DND-41 (cell line): ENCODE data around the gene RAB28.
"Not testable (repeated sequence)": the region's sequence is repeated elsewhere in the genome, so short reads cannot be mapped to it uniquely, and the experiment has no call there.

Experiments used
- ATAC-seq: fragments of 200-7000 bp; cut with Tn5 transposase; 3 replicates; pipeline ENCODE4 v1.9.1; 2021; ENCODE audit warnings: low read depth; ENCODE audit not compliant: insufficient read depth
- DNase-seq: peaks from one replicate; pipeline ENCODE4 v3.0.0-alpha.2; 2020
- H2AFZ ChIP-seq: 2 replicates; pipeline ENCODE4 v1.6.0; 2012; ENCODE audit warnings: low read depth, low read length
- H3K27ac ChIP-seq: 2 replicates; pipeline ENCODE4 v1.5.1; 2012; ENCODE audit warnings: low read length, inconsistent platforms
- H3K27me3 ChIP-seq: fragments of 200-600 bp; sonication (generic); 2 replicates; pipeline ENCODE4 v1.6.0; 2012; ENCODE audit warnings: low read length, mild to moderate bottlenecking, inconsistent platforms; ENCODE audit not compliant: insufficient read depth, poor library complexity
- H3K36me3 ChIP-seq: 2 replicates; pipeline ENCODE4 v1.5.1; 2012; ENCODE audit warnings: low read length, inconsistent platforms; ENCODE audit not compliant: insufficient read depth
- H3K4me1 ChIP-seq: 2 replicates; pipeline ENCODE4 v1.5.1; 2012; ENCODE audit warnings: mild to moderate bottlenecking, low read length; ENCODE audit not compliant: insufficient read depth
- H3K4me2 ChIP-seq: 2 replicates; pipeline ENCODE4 v1.6.0; 2012; ENCODE audit warnings: mild to moderate bottlenecking, moderate library complexity, low read length, inconsistent platforms; ENCODE audit not compliant: insufficient read depth
- H3K4me3 ChIP-seq, 2 experiments: fragments of 200-600 bp in 1 of 2; shearing (Covaris generic) in 1 of 2; 2 replicates each; pipeline ENCODE4 v1.5.1; 2012 to 2016; ENCODE audit warnings: inconsistent platforms in 2 of 2, low read length in 2 of 2, mild to moderate bottlenecking in 2 of 2, low read depth in 1 of 2, moderate library complexity in 1 of 2
- H3K79me2 ChIP-seq: 2 replicates; pipeline ENCODE4 v1.6.0; 2012; ENCODE audit warnings: low read length, inconsistent platforms; ENCODE audit not compliant: insufficient read depth
- H3K9ac ChIP-seq: 2 replicates; pipeline ENCODE4 v1.6.0; 2012; ENCODE audit warnings: low read depth, mild to moderate bottlenecking, inconsistent platforms, low read length, moderate library complexity
- H3K9me3 ChIP-seq: 2 replicates; pipeline ENCODE4 v1.5.1; 2012; ENCODE audit warnings: low read length, moderate library complexity, mild to moderate bottlenecking, inconsistent platforms; ENCODE audit not compliant: insufficient read depth, severe bottlenecking
- H4K20me1 ChIP-seq: 2 replicates; pipeline ENCODE4 v1.6.0; 2012; ENCODE audit warnings: low read length; ENCODE audit not compliant: insufficient read depth
- CTCF ChIP-seq: IDR thresholded peaks from 2 replicates; pipeline ENCODE4 v1.5.1; 2012; ENCODE audit warnings: borderline replicate concordance, low read length, moderate library complexity, mild to moderate bottlenecking; ENCODE audit not compliant: poor library complexity, severe bottlenecking; ENCODE audit errors: extremely low read depth
- EZH2 ChIP-seq: IDR thresholded peaks from 3 replicates; pipeline ENCODE4 v1.6.1; 2012; ENCODE audit warnings: borderline replicate concordance, low read depth, mild to moderate bottlenecking, moderate library complexity, low read length, inconsistent platforms; ENCODE audit not compliant: severe bottlenecking

The RAB28 gene

GRCh38 chr4:13403833-13404232, 80.3 kb downstream of the RAB28 start:
- H3K9me3 ChIP-seq = no peaks in the 10 kb centered on the region
- H3K4me2 ChIP-seq = no peak overlapping the region
- no peaks in the 10 kb centered on the region for H3K79me2 ChIP-seq
- H2AFZ ChIP-seq = no peak overlapping the region
- no peaks in the 10 kb centered on the region for H3K27me3 ChIP-seq
- no peak for DNase-seq
- no peak for TF ChIP-seq CTCF
- no peak for TF ChIP-seq EZH2
- H3K27ac ChIP-seq = no peak overlapping the region
- no peaks in the 10 kb centered on the region for H3K4me1 ChIP-seq
- no peaks in the 10 kb centered on the region for H4K20me1 ChIP-seq
- no peaks in the 10 kb centered on the region for H3K36me3 ChIP-seq
- H3K4me3 ChIP-seq = no peak overlapping the region
- H3K9ac ChIP-seq = no peak overlapping the region
- ATAC-seq = no peak

GRCh38 chr4:13403326-13403725, 80.8 kb downstream of the RAB28 start:
- no peak for ATAC-seq
- Histone ChIP-seq H3K36me3 (no peaks in the 10 kb centered on the region), H3K27me3 (no peaks in the 10 kb centered on the region), H3K27ac (no peak overlapping the region), H3K4me3 (no peak overlapping the region), H3K9ac (no peak overlapping the region), H2AFZ (no peak overlapping the region), H4K20me1 (no peaks in the 10 kb centered on the region), H3K4me1 (no peaks in the 10 kb centered on the region), H3K4me2 (no peak overlapping the region), H3K9me3 (no peaks in the 10 kb centered on the region), H3K79me2 (no peaks in the 10 kb centered on the region)
- DNase-seq = no peak
- TF ChIP-seq EZH2 (no peak), CTCF (no peak)

- Histone ChIP-seq H4K20me1 (no peaks in the 10 kb centered on the region), H3K4me3 (no peak overlapping the region), H3K9ac (no peak overlapping the region), H3K27ac (no peak overlapping the region), H2AFZ (no peak overlapping the region), H3K79me2 (no peaks in the 10 kb centered on the region), H3K9me3 (no peaks in the 10 kb centered on the region), H3K36me3 (no peaks in the 10 kb centered on the region), H3K27me3 (no peaks in the 10 kb centered on the region), H3K4me1 (no peaks in the 10 kb centered on the region), H3K4me2 (no peak overlapping the region)
- ATAC-seq (no peak), DNase-seq (no peak)
- TF ChIP-seq CTCF = no peak
- no peak for TF ChIP-seq EZH2
Measured at GRCh38 chr4:13399257-13399656, 84.9 kb downstream of the RAB28 start.

GRCh38 chr4:13396161-13396560, 88.0 kb downstream of the RAB28 start:
- H3K36me3 ChIP-seq = no peaks in the 10 kb centered on the region
- no peaks in the 10 kb centered on the region for H3K27me3 ChIP-seq
- ATAC-seq (no peak), DNase-seq (no peak)
- no peak overlapping the region for H2AFZ ChIP-seq
- H4K20me1 ChIP-seq = no peaks in the 10 kb centered on the region
- no peak overlapping the region for H3K9ac ChIP-seq
- H3K4me1 ChIP-seq = no peaks in the 10 kb centered on the region
- H3K27ac ChIP-seq = no peak overlapping the region
- H3K4me3 ChIP-seq = no peak overlapping the region
- no peak overlapping the region for H3K4me2 ChIP-seq
- no peaks in the 10 kb centered on the region for H3K79me2 ChIP-seq
- H3K9me3 ChIP-seq = no peaks in the 10 kb centered on the region
- TF ChIP-seq CTCF = no peak
- TF ChIP-seq EZH2 = no peak

GRCh38 chr4:13389901-13390300, 94.2 kb downstream of the RAB28 start:
- H3K4me3 ChIP-seq, H3K27ac ChIP-seq, ATAC-seq, H3K79me2 ChIP-seq, H4K20me1 ChIP-seq, H3K9me3 ChIP-seq, H2AFZ ChIP-seq, H3K9ac ChIP-seq, DNase-seq, H3K36me3 ChIP-seq, H3K4me2 ChIP-seq, H3K27me3 ChIP-seq: not testable (repeated sequence)
- peaks cover 16% of the 10 kb centered on the region for H3K4me1 ChIP-seq
